Loucy (cell line): ENCODE results near the gene XDH.

ENCODE experiments used
- EZH2phosphoT487 ChIP-seq: fragments of 200-600 bp; IDR thresholded peaks from 2 replicates; pipeline ENCODE4 v1.6.1; 2018; ENCODE audit warnings: antibody characterized with exemption, mild to moderate bottlenecking, moderate library complexity, borderline replicate concordance
- TF ChIP-seq, protein P1 (sequence below): fragments of 200-600 bp; sonication (generic); conservative IDR thresholded peaks from 2 replicates; pipeline ENCODE4 v1.5.1; 2014; ENCODE audit warnings: mild to moderate bottlenecking, antibody characterized with exemption, low read length

- TF ChIP-seq, protein P1, sequence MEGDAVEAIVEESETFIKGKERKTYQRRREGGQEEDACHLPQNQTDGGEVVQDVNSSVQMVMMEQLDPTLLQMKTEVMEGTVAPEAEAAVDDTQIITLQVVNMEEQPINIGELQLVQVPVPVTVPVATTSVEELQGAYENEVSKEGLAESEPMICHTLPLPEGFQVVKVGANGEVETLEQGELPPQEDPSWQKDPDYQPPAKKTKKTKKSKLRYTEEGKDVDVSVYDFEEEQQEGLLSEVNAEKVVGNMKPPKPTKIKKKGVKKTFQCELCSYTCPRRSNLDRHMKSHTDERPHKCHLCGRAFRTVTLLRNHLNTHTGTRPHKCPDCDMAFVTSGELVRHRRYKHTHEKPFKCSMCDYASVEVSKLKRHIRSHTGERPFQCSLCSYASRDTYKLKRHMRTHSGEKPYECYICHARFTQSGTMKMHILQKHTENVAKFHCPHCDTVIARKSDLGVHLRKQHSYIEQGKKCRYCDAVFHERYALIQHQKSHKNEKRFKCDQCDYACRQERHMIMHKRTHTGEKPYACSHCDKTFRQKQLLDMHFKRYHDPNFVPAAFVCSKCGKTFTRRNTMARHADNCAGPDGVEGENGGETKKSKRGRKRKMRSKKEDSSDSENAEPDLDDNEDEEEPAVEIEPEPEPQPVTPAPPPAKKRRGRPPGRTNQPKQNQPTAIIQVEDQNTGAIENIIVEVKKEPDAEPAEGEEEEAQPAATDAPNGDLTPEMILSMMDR, result no peak
- TF ChIP-seq EZH2phosphoT487, result no peak
Observed at GRCh38 chr2:31319406-31320175, 95.0 kb downstream of the XDH start.
